ENCODE data around the gene XKRX.

Gene XKRX

DNA sequence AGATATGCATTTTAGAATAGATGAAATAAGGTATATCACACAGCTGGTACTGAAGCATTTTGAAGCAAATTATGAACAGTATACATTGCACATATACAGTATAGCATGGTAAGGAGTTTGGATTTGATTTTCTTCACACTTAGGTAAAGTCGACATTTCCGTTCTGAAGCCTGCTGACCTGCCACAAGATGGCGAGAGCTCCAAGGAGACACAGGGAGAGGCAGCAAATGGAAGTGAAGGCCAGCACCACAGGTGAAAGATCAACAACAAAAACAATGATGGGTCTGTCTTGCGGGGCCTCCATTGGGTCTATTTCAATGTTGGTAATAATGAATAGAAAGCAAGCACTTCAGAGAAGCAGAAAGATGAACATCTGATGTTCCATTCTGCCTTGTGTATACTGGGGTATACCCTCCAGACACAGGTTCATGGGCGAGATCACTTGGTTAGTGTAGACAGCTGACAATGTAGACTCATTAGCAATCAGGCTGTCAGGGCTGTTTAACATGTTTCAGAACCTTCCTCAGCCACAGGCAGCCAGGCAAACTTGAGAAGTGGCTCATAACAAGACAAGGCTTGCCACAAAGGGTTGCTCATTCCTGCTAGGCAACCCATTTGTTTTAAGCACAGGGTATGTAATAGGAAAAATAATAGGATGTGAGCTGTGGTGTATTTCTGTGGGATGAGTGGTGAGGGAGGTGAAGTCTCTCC, 33.2 kb downstream of the XKRX start:
- DNase-seq (ENCODE audit: low read depth, low spot score): no peak

- no peak for DNase-seq (ENCODE audit: low read depth, low spot score)
These were observed 45.1 kb downstream of the XKRX start for GRCh38 chrX:100883654-100884053.

DNA sequence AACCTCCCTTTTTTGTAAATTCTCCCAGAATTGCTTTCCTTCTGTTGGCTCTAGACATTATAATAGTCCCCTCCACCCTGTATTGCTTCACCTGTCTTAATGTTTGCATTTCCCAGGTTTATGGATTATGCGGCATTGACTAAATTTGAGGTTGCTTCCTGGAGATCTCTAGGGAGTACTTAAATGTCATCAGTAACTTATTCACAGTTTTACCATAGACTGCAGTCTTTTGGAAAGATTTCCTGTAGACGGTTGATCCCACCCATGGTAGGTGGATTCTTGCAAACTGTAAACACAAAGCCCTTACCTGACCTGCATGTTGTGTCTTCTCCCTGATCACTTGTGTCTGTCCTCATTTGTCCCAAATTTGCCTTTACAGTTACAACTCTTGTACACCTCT, 48.3 kb downstream of the XKRX start:
- DNase-seq (ENCODE audit: low read depth, low spot score): no peak

DNA sequence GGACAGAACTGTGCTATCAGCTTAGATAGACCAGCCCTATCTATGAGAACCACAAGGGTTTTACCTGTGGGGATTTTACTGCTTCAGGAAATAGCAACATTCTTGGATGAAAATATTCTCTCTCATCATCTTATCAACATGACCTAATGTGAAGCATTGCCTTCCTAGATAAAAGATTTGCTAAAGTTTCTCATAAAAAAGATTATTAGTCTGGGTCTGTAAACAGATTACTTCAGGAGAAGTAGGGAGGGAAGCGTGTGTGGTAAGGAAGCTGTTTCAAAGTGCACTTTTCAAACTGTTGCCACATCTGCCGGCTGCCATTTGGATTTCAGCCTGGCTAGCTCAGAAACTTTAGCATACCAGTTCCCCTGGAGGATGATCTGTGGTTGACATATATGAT, 54.4 kb downstream of the XKRX start, which contains the start of gene NOX1:
TSS of gene NOX1 (minus strand) at position 35 of the 400 bp plus-strand sequence. CDS start 220 bp downstream, outside the sequence.
- DNase-seq (ENCODE audit: low read depth, low spot score): no peak

GRCh38 chrX:100871594-100872560, 56.8 kb downstream of the XKRX start:
- no peak for DNase-seq (ENCODE audit: low read depth, low spot score)

DNA sequence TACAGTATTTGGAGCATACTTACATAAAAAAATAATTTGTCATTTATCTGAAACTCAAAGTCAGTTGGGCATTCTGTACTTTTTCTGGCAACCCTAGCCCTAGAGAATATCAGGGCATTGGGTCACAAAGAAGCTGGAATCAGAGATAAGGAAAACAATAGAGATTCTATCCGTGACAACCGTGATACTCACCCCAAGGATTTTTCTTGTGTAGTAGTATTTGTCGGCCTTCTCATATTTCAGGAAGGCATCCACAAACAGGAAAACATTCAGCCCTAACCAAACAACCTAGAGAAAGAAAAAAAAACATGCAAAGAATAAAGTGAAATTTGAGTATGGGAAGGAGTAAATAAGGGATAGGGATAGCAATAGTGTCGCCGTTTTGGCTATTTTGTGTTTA, 58.2 kb downstream of the XKRX start:
- DNase-seq (ENCODE audit: low read depth, low spot score): no peak

- no peak for DNase-seq (ENCODE audit: low read depth, low spot score)
These were observed 60.4 kb downstream of the XKRX start for GRCh38 chrX:100868273-100868672.

DNA sequence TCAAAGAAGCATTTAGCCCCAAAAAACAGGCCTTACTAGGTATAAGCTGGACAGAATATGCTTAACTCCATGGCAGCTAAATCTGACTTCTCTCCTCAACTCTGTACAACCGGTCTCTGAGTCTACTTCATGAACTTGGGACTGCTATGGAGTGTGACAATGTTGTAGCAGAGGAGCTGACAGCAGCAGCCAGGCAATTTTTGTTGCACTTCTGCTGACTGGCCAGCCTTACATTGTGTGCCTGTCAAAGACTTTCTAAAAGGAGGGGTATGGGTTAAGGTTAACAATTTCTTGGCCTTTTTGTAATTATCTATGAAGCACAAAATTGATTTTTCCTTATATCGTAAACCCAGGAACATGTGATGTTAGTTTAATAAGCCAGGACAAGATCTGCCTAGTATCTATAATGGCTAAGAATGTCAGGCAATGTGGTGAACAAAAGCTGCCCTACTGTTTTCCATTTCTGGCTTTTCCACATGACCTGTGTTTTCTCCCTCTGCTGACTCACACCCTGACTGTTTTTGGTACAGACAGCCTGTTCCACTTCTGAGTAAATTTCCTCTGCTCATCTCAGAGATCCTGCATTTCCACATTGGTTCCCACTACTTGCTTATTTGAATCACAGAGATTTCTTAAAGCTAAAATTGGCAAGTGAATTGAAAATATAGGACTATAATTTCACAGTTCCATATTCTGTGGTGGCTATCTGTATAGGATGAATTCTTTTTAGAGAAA, 63.9 kb downstream of the XKRX start:
- DNase-seq (ENCODE audit: low read depth, low spot score): no peak
